Keratinocyte (primary cell): ENCODE data around the gene PCDHGB3. TPM values are rescaled to one million over a fixed set of nuclear protein-coding genes. Genes with fewer than 3 reads are reported as not detected.

ENCODE experiments used
- DNase-seq: peaks from one replicate; pipeline ENCODE4 v3.0.0-alpha.2; 2011; ENCODE audit warnings: low read depth, missing footprints, low spot score
- FAIRE-seq: peaks from 2 replicates; lab custom pipeline; 2011; peaks lifted over from hg19 to GRCh38; lab: Jason Lieb, UNC
- H2AFZ ChIP-seq: 2 replicates; pipeline ENCODE4 v1.6.0; 2012; ENCODE audit warnings: low read length, control low read depth, inconsistent platforms; ENCODE audit not compliant: control insufficient read depth
- H3K27ac ChIP-seq: 2 replicates; pipeline ENCODE4 v1.5.1; 2011; ENCODE audit warnings: low read length; ENCODE audit not compliant: control insufficient read depth, insufficient read depth
- H3K27me3 ChIP-seq: 3 replicates; pipeline ENCODE4 v1.6.0; 2011; ENCODE audit warnings: low read length; ENCODE audit not compliant: control insufficient read depth, insufficient read depth; ENCODE audit errors: extremely low read depth
- H3K36me3 ChIP-seq, 2 experiments: 2 replicates in 1 of 2; 3 replicates in 1 of 2; pipeline ENCODE4 v1.5.1; 2011; ENCODE audit warnings: low read length in 2 of 2, mild to moderate bottlenecking in 1 of 2; ENCODE audit not compliant: control insufficient read depth in 2 of 2, insufficient read depth in 2 of 2; ENCODE audit errors: extremely low read depth in 1 of 2
- H3K4me1 ChIP-seq: 3 replicates; pipeline ENCODE4 v1.5.1; 2011; ENCODE audit warnings: low read length; ENCODE audit not compliant: control insufficient read depth, insufficient read depth; ENCODE audit errors: extremely low read depth
- H3K4me2 ChIP-seq: 3 replicates; pipeline ENCODE4 v1.6.0; 2011; ENCODE audit warnings: low read depth, low read length; ENCODE audit not compliant: control insufficient read depth, insufficient read depth; ENCODE audit errors: extremely low read depth
- H3K4me3 ChIP-seq, 3 experiments: fragments of 200-600 bp in 1 of 3; sonication (generic) in 1 of 3; 2 replicates in 2 of 3; 3 replicates in 1 of 3; pipeline ENCODE4 v1.5.1; 2011 to 2016; ENCODE audit warnings: low read length in 3 of 3, mild to moderate bottlenecking in 3 of 3, control low read depth in 2 of 3, inconsistent platforms in 1 of 3, low read depth in 1 of 3, mixed read lengths in 1 of 3, mixed run types in 1 of 3, moderate library complexity in 1 of 3; ENCODE audit not compliant: control insufficient read depth in 2 of 3, insufficient read depth in 2 of 3; ENCODE audit errors: extremely low read depth in 1 of 3
- H3K79me2 ChIP-seq: 2 replicates; pipeline ENCODE4 v1.6.0; 2012; ENCODE audit warnings: low read length; ENCODE audit not compliant: control insufficient read depth, insufficient read depth
- H3K9ac ChIP-seq: 3 replicates; pipeline ENCODE4 v1.6.0; 2011; ENCODE audit warnings: low read length; ENCODE audit not compliant: control insufficient read depth, insufficient read depth; ENCODE audit errors: extremely low read depth
- H3K9me1 ChIP-seq: 3 replicates; pipeline ENCODE4 v1.6.0; 2011; ENCODE audit warnings: low read length; ENCODE audit not compliant: control insufficient read depth, insufficient read depth; ENCODE audit errors: extremely low read depth
- H3K9me3 ChIP-seq: 2 replicates; pipeline ENCODE4 v1.5.1; 2012; ENCODE audit warnings: low read depth, low read length; ENCODE audit not compliant: control insufficient read depth
- H4K20me1 ChIP-seq: 3 replicates; pipeline ENCODE4 v1.6.0; 2011; ENCODE audit warnings: low read length; ENCODE audit not compliant: control insufficient read depth, insufficient read depth; ENCODE audit errors: extremely low read depth
- CTCF ChIP-seq, 3 experiments: IDR thresholded peaks in 1 of 3; conservative IDR thresholded peaks in 1 of 3; optimal IDR thresholded peaks in 1 of 3; 2 replicates in 2 of 3; 3 replicates in 1 of 3; pipeline versions ENCODE3 to v1.5.1; 2011; ENCODE audit warnings: low read length in 3 of 3, mild to moderate bottlenecking in 3 of 3, moderate library complexity in 2 of 3, control low read depth in 1 of 3, inconsistent platforms in 1 of 3; ENCODE audit not compliant: insufficient read depth in 2 of 3; ENCODE audit errors: extremely low read depth in 1 of 3
- EZH2 ChIP-seq: IDR thresholded peaks from one replicate; pipeline ENCODE4 v1.6.1; 2012; ENCODE audit warnings: inconsistent platforms, mild to moderate bottlenecking, low read length, moderate library complexity
- dilution Hi-C: fragments of 300-500 bp; cut with MboI; formaldehyde crosslinking; loops from one replicate; pipeline ENCODE4 v1.7.0; 2020; ENCODE audit warnings: low sequenced_read_pairs; ENCODE audit not compliant: extremely low pct_ligation_motif_present
- polyA plus RNA-seq, 5 experiments: library from polyadenylated mRNA; depleted of rRNA in 3 of 5; stranded (reverse) in 3 of 5; stranded (forward) in 1 of 5; unstranded in 1 of 5; fragments of >200 nt; gene quantifications; 1 replicate in 1 of 5; 2 replicates in 3 of 5; 3 replicates in 1 of 5; pipeline versions ENCODE4 v1.2.1 to v1.2.3, GENCODE V29; 2011 to 2012; ENCODE audit warnings: missing spikeins in 2 of 5, low read depth in 1 of 5, low replicate concordance in 1 of 5

PCDHGB3 gene
- polyA plus RNA-seq, 1 donor (not counting 4 experiments of a cell fraction or from before 2014, with no cell fraction given) = 0.18 TPM

DNA sequence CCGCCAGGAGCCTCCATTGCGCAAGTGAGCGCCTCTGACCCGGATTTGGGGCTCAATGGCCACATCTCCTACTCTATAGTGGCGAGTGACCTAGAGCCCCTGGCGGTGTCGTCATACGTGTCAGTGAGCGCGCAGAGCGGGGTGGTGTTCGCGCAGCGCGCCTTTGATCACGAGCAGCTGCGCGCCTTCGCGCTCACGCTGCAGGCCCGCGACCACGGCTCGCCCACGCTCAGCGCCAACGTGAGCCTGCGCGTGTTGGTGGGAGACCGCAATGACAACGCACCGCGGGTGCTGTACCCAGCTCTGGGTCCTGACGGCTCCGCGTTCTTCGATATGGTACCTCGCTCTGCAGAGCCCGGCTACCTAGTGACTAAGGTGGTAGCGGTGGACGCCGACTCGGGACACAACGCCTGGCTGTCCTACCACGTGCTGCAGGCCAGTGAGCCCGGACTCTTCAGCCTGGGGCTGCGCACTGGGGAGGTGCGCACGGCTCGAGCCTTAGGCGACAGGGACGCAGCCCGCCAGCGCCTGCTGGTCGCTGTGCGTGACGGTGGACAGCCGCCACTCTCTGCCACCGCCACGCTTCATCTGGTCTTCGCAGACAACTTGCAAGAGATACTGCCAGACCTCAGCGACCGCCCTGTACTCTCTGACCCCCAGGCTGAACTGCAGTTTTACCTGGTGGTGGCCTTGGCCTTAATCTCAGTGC, 39.7 kb downstream of the PCDHGB3 start:
- Histone ChIP-seq H4K20me1 (no peaks in the 10 kb centered on the region), H3K4me3 (no peak overlapping the region), H2AFZ (no peak overlapping the region), H3K9ac (no peak overlapping the region), H3K4me1 (peaks cover 5% of the 10 kb centered on the region), H3K27me3 (peaks cover 15% of the 10 kb centered on the region), H3K27ac (no peak overlapping the region), H3K79me2 (no peaks in the 10 kb centered on the region), H3K4me2 (no peak overlapping the region), H3K9me3 (peaks cover 22% of the 10 kb centered on the region), H3K36me3 (no peaks in the 10 kb centered on the region), H3K9me1 (no peaks in the 10 kb centered on the region)
- dilution Hi-C loops = no loop called here
- no peak for DNase-seq
- no peak for FAIRE-seq
- no peak for TF ChIP-seq EZH2

- no peak overlapping the region for H3K27ac ChIP-seq
- H4K20me1 ChIP-seq = no peaks in the 10 kb centered on the region
- H3K36me3 ChIP-seq = no peaks in the 10 kb centered on the region
- H3K9me3 ChIP-seq = peaks cover 23% of the 10 kb centered on the region
- no peak overlapping the region for H3K4me2 ChIP-seq
- H3K9me1 ChIP-seq = no peaks in the 10 kb centered on the region
- dilution Hi-C loops = no loop called here
- TF ChIP-seq CTCF (optimal IDR thresholded peaks at IDR 0.05 in 1 of 3, IDR thresholded peaks at IDR 0.05 in 1 of 3, conservative IDR thresholded peaks at IDR 0.05 in 1 of 3; ENCODE audit: extremely low read depth in 1 of 3, insufficient read depth in 2 of 3, low read length in 3 of 3) (no peak), EZH2 (no peak)
- no peak for DNase-seq
- no peak overlapping the region for H3K4me3 ChIP-seq
- H3K79me2 ChIP-seq = no peaks in the 10 kb centered on the region
- peaks cover 15% of the 10 kb centered on the region for H3K27me3 ChIP-seq
- no peak overlapping the region for H3K9ac ChIP-seq
- peaks cover 5% of the 10 kb centered on the region for H3K4me1 ChIP-seq
- H2AFZ ChIP-seq = no peak overlapping the region
- no peak for FAIRE-seq
Measured at GRCh38 chr5:141411575-141411974, 41.5 kb downstream of the PCDHGB3 start.
